Hypothalamus (tissue), 51 donors: ENCODE measurements around the gene TNS3.
A peak's percentile ranks its signal among the peaks of the same experiment; 100 is the strongest.

Experiments used
- DNase-seq, 51 donors: peaks; one replicate each; lab custom pipeline; 2025; lab: John Stamatoyannopoulos, UW

The TNS3 gene

GRCh38 chr7:47302560-47302959 lies 279.4 kb downstream of the TNS3 start:
- DNase-seq, result peak in 10 of 51 donors; percentile 16 to 42 (median 29)

- DNase-seq, result no peak
These were observed 280.1 kb downstream of the TNS3 start for GRCh38 chr7:47301657-47302295.

- peak in 6 of 51 donors; percentile 18 to 38 (median 20) for DNase-seq
These were observed 280.8 kb downstream of the TNS3 start for GRCh38 chr7:47301105-47301477.

GRCh38 chr7:47300472-47301104 lies 281.3 kb downstream of the TNS3 start:
- DNase-seq, result peak in 25 of 51 donors; percentile 9 to 67 (median 32)

GRCh38 chr7:47299496-47299895 lies 282.4 kb downstream of the TNS3 start:
- no peak for DNase-seq

GRCh38 chr7:47298636-47299035 lies 283.3 kb downstream of the TNS3 start:
- DNase-seq, result no peak

GRCh38 chr7:47297120-47297519 lies 284.8 kb downstream of the TNS3 start:
- DNase-seq, result no peak

GRCh38 chr7:47295606-47296005 lies 286.3 kb downstream of the TNS3 start:
- DNase-seq, result no peak

GRCh38 chr7:47294556-47295222 lies 287.2 kb downstream of the TNS3 start:
- DNase-seq, result no peak

GRCh38 chr7:47293884-47294555 lies 287.9 kb downstream of the TNS3 start:
- no peak for DNase-seq

GRCh38 chr7:47292832-47293309 lies 289.0 kb downstream of the TNS3 start:
- DNase-seq, result no peak

GRCh38 chr7:47291461-47292081 lies 290.3 kb downstream of the TNS3 start:
- DNase-seq, result no peak

GRCh38 chr7:47290867-47291266 lies 291.0 kb downstream of the TNS3 start:
- DNase-seq, result no peak

- DNase-seq, result no peak
These were observed 291.4 kb downstream of the TNS3 start for GRCh38 chr7:47290466-47290865.

GRCh38 chr7:47288060-47288459 lies 293.9 kb downstream of the TNS3 start:
- no peak for DNase-seq

GRCh38 chr7:47285860-47286491 lies 295.9 kb downstream of the TNS3 start:
- DNase-seq, result no peak

GRCh38 chr7:47284691-47285635 lies 296.9 kb downstream of the TNS3 start:
- DNase-seq, result no peak

- no peak for DNase-seq
These were observed 298.3 kb downstream of the TNS3 start for GRCh38 chr7:47283497-47284131.
